Caco-2 (cell line): Measurements from ENCODE around the gene GTF2H2. TPM values are rescaled to one million over a fixed set of nuclear protein-coding genes. Genes with fewer than 3 reads are reported as not detected.
A peak's percentile ranks its signal among the peaks of the same experiment; 100 is the strongest.
"Not testable (repeated sequence)": the region's sequence is repeated elsewhere in the genome, so short reads cannot be mapped to it uniquely, and the experiment has no call there.

Source experiments
- Bru-seq: library from RNA; stranded (reverse); fragments of 400-500 nt; gene quantifications from one replicate; lab custom pipeline; 2021; lab: Mats Ljungman, UMichigan
- BruChase-seq, 2 experiments: library from RNA; stranded (reverse); fragments of 400-500 nt; gene quantifications; one replicate each; lab custom pipeline; 2021; lab: Mats Ljungman, UMichigan
- BruUV-seq: library from RNA; stranded (reverse); fragments of 400-500 nt; replicated peaks from 2 replicates; lab custom pipeline; 2021; lab: Mats Ljungman, UMichigan
- CTCF ChIA-PET: fragments of 300-600 bp; sonication (Branson Sonifier 250); formaldehyde crosslinking; loops from one replicate; lab custom pipeline; 2022; ENCODE audit warnings: antibody characterized with exemption; lab: Charles Lee
- POLR2A ChIA-PET: fragments of 300-600 bp; sonication (Branson Sonifier 250); formaldehyde crosslinking; loops from one replicate; lab custom pipeline; 2022; ENCODE audit warnings: antibody characterized with exemption; lab: Charles Lee
- DNase-seq, 2 experiments: peaks; one replicate each; pipeline versions ENCODE4 v3.0.0 to v3.0.0-alpha.2; 2020 to 2022
- H3K27me3 ChIP-seq: replicated peaks from 2 replicates; pipeline ENCODE4 v1.6.0; 2011; ENCODE audit warnings: low read length; ENCODE audit not compliant: control insufficient read depth, insufficient read depth
- H3K36me3 ChIP-seq: 2 replicates; pipeline ENCODE4 v1.5.1; 2011; ENCODE audit warnings: low read length; ENCODE audit not compliant: control insufficient read depth, insufficient read depth
- H3K4me1 ChIP-seq: fragments of 250-450 bp; sonication (Bioruptor Pico); 2 replicates; pipeline ENCODE4 v1.5.1; 2020; ENCODE audit warnings: mild to moderate bottlenecking
- H3K4me3 ChIP-seq: 2 replicates; pipeline ENCODE4 v1.5.1; 2011; ENCODE audit warnings: low read depth, mild to moderate bottlenecking, control low read depth, low read length
- H3K9me3 ChIP-seq: fragments of 250-450 bp; sonication (Bioruptor Pico); 2 replicates; pipeline ENCODE4 v1.5.1; 2020; ENCODE audit warnings: mild to moderate bottlenecking, moderate library complexity
- H3K27ac Mint-ChIP-seq: one replicate; pipeline ENCODE4 v1.8.0; 2022; ENCODE audit warnings: mixed read lengths; ENCODE audit not compliant: unreplicated experiment
- H3K27me3 Mint-ChIP-seq: one replicate; pipeline ENCODE4 v1.8.0; 2022; ENCODE audit warnings: mixed read lengths; ENCODE audit not compliant: insufficient read depth, unreplicated experiment
- H3K36me3 Mint-ChIP-seq: one replicate; pipeline ENCODE4 v1.8.0; 2022; ENCODE audit warnings: mild to moderate bottlenecking, mixed read lengths; ENCODE audit not compliant: insufficient read depth, unreplicated experiment
- H3K4me1 Mint-ChIP-seq: one replicate; pipeline ENCODE4 v1.8.0; 2022; ENCODE audit warnings: low read depth, mixed read lengths; ENCODE audit not compliant: unreplicated experiment
- H3K4me3 Mint-ChIP-seq: one replicate; pipeline ENCODE4 v1.8.0; 2022; ENCODE audit warnings: mild to moderate bottlenecking, moderate library complexity, mixed read lengths; ENCODE audit not compliant: unreplicated experiment
- H3K9me3 Mint-ChIP-seq: one replicate; pipeline ENCODE4 v1.8.0; 2022; ENCODE audit warnings: mixed read lengths; ENCODE audit not compliant: unreplicated experiment
- intact Hi-C: fragments of 100-400 bp; cut with micrococcal nuclease; formaldehyde crosslinking; loops from one replicate; pipeline ENCODE4 v1.10.0; 2022; ENCODE audit not compliant: unreplicated experiment
- long read RNA-seq: library from polyadenylated mRNA; stranded (forward); transcript quantifications from one replicate; pipeline ENCODE4 v2.0.0, GENCODE V29; 2022
- total RNA-seq: library from RNA; stranded (reverse); gene quantifications from 2 replicates; pipeline ENCODE4 v1.2.3, GENCODE V29; 2022

GTF2H2 gene
- 70.0 and 82.0 TPM in 2 replicates for total RNA-seq
- percentile 74 among the genes with signal in this experiment for Bru-seq, nascent RNA
- percentile 81 among the genes with signal in this experiment for BruChase-seq, experiment 1, labeled RNA remaining after a 2-hour chase
- BruChase-seq, experiment 2, labeled RNA remaining after a 6-hour chase, result percentile 77 among the genes with signal in this experiment
- long read RNA-seq, full-length matches to known transcripts, result 39 of 113 reads
- long read RNA-seq, partial matches to known transcripts, result 32 of 113 reads
- long read RNA-seq, other reads (novel, unspliced or antisense), result 42 of 113 reads

- POLR2A ChIA-PET, intact Hi-C loops, BruUV-seq, DNase-seq, H3K27ac Mint-ChIP-seq, H3K27me3 ChIP-seq, H3K4me1 Mint-ChIP-seq, H3K27me3 Mint-ChIP-seq, H3K4me3 Mint-ChIP-seq, H3K9me3 Mint-ChIP-seq, CTCF ChIA-PET, H3K36me3 Mint-ChIP-seq, H3K4me1 ChIP-seq, H3K4me3 ChIP-seq, H3K9me3 ChIP-seq, H3K36me3 ChIP-seq: not testable (repeated sequence)
Observed at GRCh38 chr5:71067262-71067928, at the start of gene GTF2H2. Gene GTF2H2, minus strand, starts transcription at chr5:71067676. Its CDS starts 4,913 bp downstream, at chr5:71062763.

DNA sequence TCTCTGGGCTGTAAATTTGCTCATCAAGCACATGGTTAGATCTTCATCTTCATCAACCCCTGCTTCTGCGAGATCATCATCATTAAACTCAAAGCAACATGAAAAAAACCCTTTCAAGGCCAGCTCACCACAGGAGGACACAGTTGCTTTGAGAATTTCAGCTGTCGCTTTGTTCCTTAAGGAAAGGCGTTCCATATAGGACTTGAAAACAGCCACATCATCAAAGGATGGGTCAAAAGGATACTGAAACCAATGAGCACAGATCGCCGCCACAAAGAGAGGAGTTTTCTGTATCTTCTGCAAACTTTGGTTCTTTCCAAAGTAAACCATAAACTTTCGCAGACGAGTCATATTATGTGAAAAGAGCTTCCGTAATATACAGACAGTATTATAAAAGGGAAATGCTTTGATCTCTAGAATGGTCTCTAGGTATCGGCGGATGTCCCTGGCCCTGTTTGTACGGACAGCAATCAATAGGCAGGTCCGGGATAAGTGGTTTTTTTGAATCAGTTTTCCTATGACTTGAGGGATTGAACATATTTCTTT is 42.3 kb upstream of the GTF2H2 start:
- DNase-seq, H3K4me1 ChIP-seq, CTCF ChIA-PET, H3K36me3 Mint-ChIP-seq, H3K4me3 ChIP-seq, H3K4me3 Mint-ChIP-seq, intact Hi-C loops, H3K27me3 Mint-ChIP-seq, H3K4me1 Mint-ChIP-seq, H3K36me3 ChIP-seq, H3K9me3 Mint-ChIP-seq, H3K27ac Mint-ChIP-seq, H3K9me3 ChIP-seq, BruUV-seq, H3K27me3 ChIP-seq, POLR2A ChIA-PET: not testable (repeated sequence)

- H3K27me3 ChIP-seq, H3K36me3 Mint-ChIP-seq, DNase-seq, H3K36me3 ChIP-seq, H3K9me3 Mint-ChIP-seq, H3K4me3 ChIP-seq, H3K9me3 ChIP-seq, CTCF ChIA-PET, POLR2A ChIA-PET, H3K27me3 Mint-ChIP-seq, BruUV-seq, H3K4me1 ChIP-seq, H3K27ac Mint-ChIP-seq, H3K4me3 Mint-ChIP-seq, H3K4me1 Mint-ChIP-seq, intact Hi-C loops: not testable (repeated sequence)
Observed at GRCh38 chr5:71099996-71100395, 32.5 kb upstream of the GTF2H2 start.

GRCh38 chr5:71097930-71098203 is 30.4 kb upstream of the GTF2H2 start:
- not testable (repeated sequence) for H3K36me3 Mint-ChIP-seq, H3K27ac Mint-ChIP-seq, H3K27me3 Mint-ChIP-seq

GRCh38 chr5:71097173-71097929 is 29.9 kb upstream of the GTF2H2 start:
- H3K9me3 Mint-ChIP-seq, H3K27ac Mint-ChIP-seq, H3K27me3 Mint-ChIP-seq, BruUV-seq, H3K4me1 ChIP-seq, H3K4me1 Mint-ChIP-seq, H3K36me3 Mint-ChIP-seq, DNase-seq, H3K4me3 ChIP-seq, H3K27me3 ChIP-seq, H3K36me3 ChIP-seq, CTCF ChIA-PET, intact Hi-C loops, H3K9me3 ChIP-seq, POLR2A ChIA-PET, H3K4me3 Mint-ChIP-seq: not testable (repeated sequence)

More at GRCh38 chr5:71097930-71098203, 30.4 kb upstream of the GTF2H2 start:
- CTCF ChIA-PET, H3K4me3 Mint-ChIP-seq, H3K4me3 ChIP-seq, H3K9me3 Mint-ChIP-seq, H3K9me3 ChIP-seq, BruUV-seq, H3K27me3 ChIP-seq, H3K4me1 ChIP-seq, intact Hi-C loops, H3K4me1 Mint-ChIP-seq, DNase-seq, POLR2A ChIA-PET, H3K36me3 ChIP-seq: not testable (repeated sequence)

DNA sequence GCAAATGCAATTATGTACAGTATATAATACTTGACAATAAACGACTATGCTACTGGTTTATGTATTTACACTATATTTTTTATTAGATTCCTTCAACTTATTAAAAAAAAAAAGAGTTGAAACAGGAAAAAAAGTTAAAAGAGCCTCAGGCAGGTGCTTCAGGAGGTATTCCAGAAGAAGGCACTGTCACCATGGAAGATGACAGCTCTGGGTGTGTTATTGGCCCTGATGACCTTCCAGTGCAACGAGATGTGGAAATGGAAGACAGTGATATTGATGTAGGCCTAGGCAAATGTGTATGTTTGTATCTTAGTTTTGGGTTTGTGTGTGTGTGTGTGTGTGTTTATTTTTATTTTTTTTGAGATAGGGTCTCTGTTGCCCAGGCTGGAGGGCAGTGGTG is 22.3 kb upstream of the GTF2H2 start:
- DNase-seq, POLR2A ChIA-PET, H3K4me3 ChIP-seq, H3K27ac Mint-ChIP-seq, H3K9me3 Mint-ChIP-seq, H3K36me3 ChIP-seq, CTCF ChIA-PET, BruUV-seq, H3K4me1 Mint-ChIP-seq, H3K9me3 ChIP-seq, H3K4me1 ChIP-seq, H3K27me3 Mint-ChIP-seq, H3K27me3 ChIP-seq, intact Hi-C loops, H3K4me3 Mint-ChIP-seq, H3K36me3 Mint-ChIP-seq: not testable (repeated sequence)
